Measurements from ENCODE around the gene CACNA2D4.

DNA sequence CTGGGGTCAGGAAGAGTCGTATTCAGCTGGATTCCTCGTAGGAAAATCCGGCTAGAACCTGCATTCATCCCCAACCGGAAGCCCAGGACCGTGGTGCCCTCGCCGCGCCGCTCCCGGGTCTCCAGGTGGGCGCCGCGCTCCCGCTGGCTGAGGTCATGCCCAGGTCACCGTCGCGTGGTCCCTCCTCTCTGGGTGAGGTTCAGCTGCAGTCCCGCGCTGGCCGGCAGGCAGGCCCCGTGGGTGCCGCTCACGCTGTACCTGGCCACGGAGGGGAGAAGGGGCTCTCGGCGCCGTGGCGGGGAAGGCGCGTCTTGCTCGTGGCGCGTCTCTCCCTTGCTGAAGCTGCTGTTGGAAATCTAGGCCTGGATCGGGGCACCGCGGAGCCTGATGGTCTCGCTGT, 53.6 kb downstream of the CACNA2D4 start:
- TF ChIP-seq, protein P1, sequence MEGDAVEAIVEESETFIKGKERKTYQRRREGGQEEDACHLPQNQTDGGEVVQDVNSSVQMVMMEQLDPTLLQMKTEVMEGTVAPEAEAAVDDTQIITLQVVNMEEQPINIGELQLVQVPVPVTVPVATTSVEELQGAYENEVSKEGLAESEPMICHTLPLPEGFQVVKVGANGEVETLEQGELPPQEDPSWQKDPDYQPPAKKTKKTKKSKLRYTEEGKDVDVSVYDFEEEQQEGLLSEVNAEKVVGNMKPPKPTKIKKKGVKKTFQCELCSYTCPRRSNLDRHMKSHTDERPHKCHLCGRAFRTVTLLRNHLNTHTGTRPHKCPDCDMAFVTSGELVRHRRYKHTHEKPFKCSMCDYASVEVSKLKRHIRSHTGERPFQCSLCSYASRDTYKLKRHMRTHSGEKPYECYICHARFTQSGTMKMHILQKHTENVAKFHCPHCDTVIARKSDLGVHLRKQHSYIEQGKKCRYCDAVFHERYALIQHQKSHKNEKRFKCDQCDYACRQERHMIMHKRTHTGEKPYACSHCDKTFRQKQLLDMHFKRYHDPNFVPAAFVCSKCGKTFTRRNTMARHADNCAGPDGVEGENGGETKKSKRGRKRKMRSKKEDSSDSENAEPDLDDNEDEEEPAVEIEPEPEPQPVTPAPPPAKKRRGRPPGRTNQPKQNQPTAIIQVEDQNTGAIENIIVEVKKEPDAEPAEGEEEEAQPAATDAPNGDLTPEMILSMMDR (IDR thresholded peaks at IDR 0.05 in 2 of 3, conservative IDR thresholded peaks at IDR 0.05 in 1 of 3; ENCODE audit: borderline replicate concordance in 1 of 3, insufficient read depth in 1 of 3, low read depth in 2 of 3, low read length in 2 of 3): no peak
- TF ChIP-seq POLR2A (IDR thresholded peaks at IDR 0.05; ENCODE audit: borderline replicate concordance, extremely low read depth, insufficient read depth, insufficient read length): no peak
